ENCODE data around the gene NHEJ1. TPM values are rescaled to one million over a fixed set of nuclear protein-coding genes. Genes with fewer than 3 reads are reported as not detected.

NHEJ1 gene
- total RNA-seq, 1 donor from 2014 or later = 17.7 TPM

GRCh38 chr2:219183151-219183772 is 22.6 kb upstream of the NHEJ1 start:
- no peak for DNase-seq (ENCODE audit: low spot score, unreplicated experiment)
- Mint-ChIP-seq H3K4me1 (ENCODE audit: low read depth) (peaks cover 7% of the 10 kb centered on the region), H3K27ac (no peak overlapping the region), H3K27me3 (no peaks in the 10 kb centered on the region), H3K4me3 (ENCODE audit: low read depth) (no peak overlapping the region), H3K36me3 (ENCODE audit: insufficient read depth) (peaks cover 10% of the 10 kb centered on the region), H3K9me3 (ENCODE audit: low read depth) (no peaks in the 10 kb centered on the region)
- TF ChIP-seq, protein P1, sequence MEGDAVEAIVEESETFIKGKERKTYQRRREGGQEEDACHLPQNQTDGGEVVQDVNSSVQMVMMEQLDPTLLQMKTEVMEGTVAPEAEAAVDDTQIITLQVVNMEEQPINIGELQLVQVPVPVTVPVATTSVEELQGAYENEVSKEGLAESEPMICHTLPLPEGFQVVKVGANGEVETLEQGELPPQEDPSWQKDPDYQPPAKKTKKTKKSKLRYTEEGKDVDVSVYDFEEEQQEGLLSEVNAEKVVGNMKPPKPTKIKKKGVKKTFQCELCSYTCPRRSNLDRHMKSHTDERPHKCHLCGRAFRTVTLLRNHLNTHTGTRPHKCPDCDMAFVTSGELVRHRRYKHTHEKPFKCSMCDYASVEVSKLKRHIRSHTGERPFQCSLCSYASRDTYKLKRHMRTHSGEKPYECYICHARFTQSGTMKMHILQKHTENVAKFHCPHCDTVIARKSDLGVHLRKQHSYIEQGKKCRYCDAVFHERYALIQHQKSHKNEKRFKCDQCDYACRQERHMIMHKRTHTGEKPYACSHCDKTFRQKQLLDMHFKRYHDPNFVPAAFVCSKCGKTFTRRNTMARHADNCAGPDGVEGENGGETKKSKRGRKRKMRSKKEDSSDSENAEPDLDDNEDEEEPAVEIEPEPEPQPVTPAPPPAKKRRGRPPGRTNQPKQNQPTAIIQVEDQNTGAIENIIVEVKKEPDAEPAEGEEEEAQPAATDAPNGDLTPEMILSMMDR (IDR thresholded peaks at IDR 0.05; ENCODE audit: unreplicated experiment) = no peak

DNA sequence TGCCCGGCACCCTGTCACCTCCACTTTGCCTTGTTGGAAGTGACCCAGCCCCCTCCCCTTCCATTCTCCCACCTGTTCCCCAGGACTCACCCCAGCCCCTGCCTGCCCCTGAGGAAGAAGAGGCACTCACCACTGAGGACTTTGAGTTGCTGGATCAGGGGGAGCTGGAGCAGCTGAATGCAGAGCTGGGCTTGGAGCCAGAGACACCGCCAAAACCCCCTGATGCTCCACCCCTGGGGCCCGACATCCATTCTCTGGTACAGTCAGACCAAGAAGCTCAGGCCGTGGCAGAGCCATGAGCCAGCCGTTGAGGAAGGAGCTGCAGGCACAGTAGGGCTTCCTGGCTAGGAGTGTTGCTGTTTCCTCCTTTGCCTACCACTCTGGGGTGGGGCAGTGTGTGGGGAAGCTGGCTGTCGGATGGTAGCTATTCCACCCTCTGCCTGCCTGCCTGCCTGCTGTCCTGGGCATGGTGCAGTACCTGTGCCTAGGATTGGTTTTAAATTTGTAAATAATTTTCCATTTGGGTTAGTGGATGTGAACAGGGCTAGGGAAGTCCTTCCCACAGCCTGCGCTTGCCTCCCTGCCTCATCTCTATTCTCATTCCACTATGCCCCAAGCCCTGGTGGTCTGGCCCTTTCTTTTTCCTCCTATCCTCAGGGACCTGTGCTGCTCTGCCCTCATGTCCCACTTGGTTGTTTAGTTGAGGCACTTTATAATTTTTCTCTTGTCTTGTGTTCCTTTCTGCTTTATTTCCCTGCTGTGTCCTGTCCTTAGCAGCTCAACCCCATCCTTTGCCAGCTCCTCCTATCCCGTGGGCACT is 21.9 kb upstream of the NHEJ1 start:
- DNase-seq (ENCODE audit: low spot score, unreplicated experiment) = no peak
- Mint-ChIP-seq H3K27ac (no peak overlapping the region), H3K36me3 (ENCODE audit: insufficient read depth) (peaks cover 10% of the 10 kb centered on the region), H3K27me3 (no peaks in the 10 kb centered on the region), H3K4me1 (ENCODE audit: low read depth) (peaks cover 8% of the 10 kb centered on the region), H3K4me3 (ENCODE audit: low read depth) (no peak overlapping the region), H3K9me3 (ENCODE audit: low read depth) (no peaks in the 10 kb centered on the region)
- TF ChIP-seq, protein P1 (IDR thresholded peaks at IDR 0.05; ENCODE audit: unreplicated experiment) = no peak

GRCh38 chr2:219181531-219181930 is 20.9 kb upstream of the NHEJ1 start:
- Mint-ChIP-seq H3K27me3 (no peaks in the 10 kb centered on the region), H3K4me3 (ENCODE audit: low read depth) (no peak overlapping the region), H3K9me3 (ENCODE audit: low read depth) (no peaks in the 10 kb centered on the region), H3K27ac (no peak overlapping the region), H3K36me3 (ENCODE audit: insufficient read depth) (peaks cover 10% of the 10 kb centered on the region), H3K4me1 (ENCODE audit: low read depth) (peaks cover 12% of the 10 kb centered on the region)
- no peak for DNase-seq (ENCODE audit: low spot score, unreplicated experiment)
- TF ChIP-seq, protein P1 (IDR thresholded peaks at IDR 0.05; ENCODE audit: unreplicated experiment) = no peak

DNA sequence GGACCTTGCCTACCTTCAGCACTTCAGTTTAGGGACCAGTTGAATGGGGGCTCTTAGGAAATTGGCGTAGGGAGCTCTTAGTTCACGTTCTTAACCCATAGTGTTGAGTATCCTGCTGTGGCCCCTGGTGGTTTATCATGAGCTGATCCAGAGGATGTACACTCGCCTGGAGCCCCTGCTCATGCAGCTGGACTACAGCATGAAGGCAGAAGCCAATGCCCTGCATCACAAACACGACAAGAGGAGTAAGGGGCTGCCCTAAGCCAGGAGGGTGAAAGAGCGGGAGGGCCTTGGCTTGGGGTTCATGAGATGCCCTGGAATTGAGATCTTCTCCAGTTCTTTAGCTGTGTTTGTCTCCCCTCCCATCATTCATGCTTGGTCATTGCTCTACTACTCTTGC is 20.3 kb upstream of the NHEJ1 start:
- peaks cover 13% of the 10 kb centered on the region for H3K4me1 Mint-ChIP-seq (ENCODE audit: low read depth)
- no peaks in the 10 kb centered on the region for H3K9me3 Mint-ChIP-seq (ENCODE audit: low read depth)
- no peak overlapping the region for H3K4me3 Mint-ChIP-seq (ENCODE audit: low read depth)
- no peak overlapping the region for H3K27ac Mint-ChIP-seq
- H3K36me3 Mint-ChIP-seq (ENCODE audit: insufficient read depth) = peaks cover 10% of the 10 kb centered on the region
- no peaks in the 10 kb centered on the region for H3K27me3 Mint-ChIP-seq
- TF ChIP-seq, protein P1 (IDR thresholded peaks at IDR 0.05; ENCODE audit: unreplicated experiment) = no peak
- no peak for DNase-seq (ENCODE audit: low spot score, unreplicated experiment)

DNA sequence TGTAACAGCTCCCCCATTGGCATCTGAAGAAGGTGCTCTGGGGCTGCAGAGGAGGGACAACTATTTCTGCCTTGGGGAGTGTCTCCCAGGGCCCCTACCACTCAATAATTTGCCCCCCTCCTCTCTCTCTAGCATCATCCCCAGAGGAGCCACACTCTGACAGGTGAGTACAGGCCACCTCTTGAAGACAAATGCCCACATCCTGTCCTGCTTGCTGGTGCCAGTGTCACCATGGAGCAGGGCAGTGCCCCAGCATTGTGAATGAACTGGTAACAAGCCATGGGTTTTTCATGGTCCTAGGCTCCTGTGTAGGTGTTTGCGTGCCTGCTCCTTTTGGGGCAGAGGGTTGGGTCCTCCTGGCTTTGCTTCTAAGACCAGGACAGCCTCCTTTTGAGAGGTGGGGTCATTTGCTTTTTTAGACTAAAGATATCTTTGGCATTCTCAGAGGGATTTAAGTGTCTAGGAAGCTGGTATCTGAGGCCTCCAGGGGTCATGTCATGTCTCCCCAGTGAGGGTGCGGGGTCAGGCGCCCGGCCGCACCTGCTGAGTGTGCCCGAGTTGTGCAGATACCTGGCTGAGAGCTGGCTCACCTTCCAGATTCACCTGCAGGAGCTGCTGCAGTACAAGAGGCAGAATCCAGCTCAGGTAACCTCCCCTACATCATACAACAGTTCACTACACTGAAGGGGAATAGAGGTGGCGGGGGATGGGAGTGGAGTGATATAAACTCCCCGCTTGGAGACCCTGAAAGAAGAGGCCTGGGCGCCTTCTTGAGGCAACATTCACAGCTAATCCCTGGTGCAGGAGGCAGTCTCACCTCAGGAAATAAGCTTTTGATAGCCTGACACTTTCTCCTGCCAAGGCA is 19.2 kb upstream of the NHEJ1 start:
- H3K4me3 Mint-ChIP-seq (ENCODE audit: low read depth) = peak overlapping the region; percentile 79
- TF ChIP-seq, protein P1 (IDR thresholded peaks at IDR 0.05; ENCODE audit: unreplicated experiment) = no peak
- peaks cover 7% of the 10 kb centered on the region for H3K36me3 Mint-ChIP-seq (ENCODE audit: insufficient read depth)
- peaks cover 18% of the 10 kb centered on the region for H3K4me1 Mint-ChIP-seq (ENCODE audit: low read depth)
- H3K27me3 Mint-ChIP-seq = no peaks in the 10 kb centered on the region
- no peak for DNase-seq (ENCODE audit: low spot score, unreplicated experiment)
- no peaks in the 10 kb centered on the region for H3K9me3 Mint-ChIP-seq (ENCODE audit: low read depth)
- H3K27ac Mint-ChIP-seq = no peak overlapping the region

Data from progenitor cell of endocrine pancreas (in vitro differentiated cells).